Chondrocyte (in vitro differentiated cells): Measurements from ENCODE around the gene PLAC9. TPM values are rescaled to one million over a fixed set of nuclear protein-coding genes. Genes with fewer than 3 reads are reported as not detected.

Experiments
- DNase-seq: peaks from one replicate; pipeline ENCODE4 v3.0.0; 2021; ENCODE audit warnings: mixed read lengths, low spot score
- H3K27ac Mint-ChIP-seq: one replicate; pipeline ENCODE4 v1.8.0; 2021; ENCODE audit warnings: mild to moderate bottlenecking, moderate library complexity, mixed read lengths; ENCODE audit not compliant: unreplicated experiment
- H3K27me3 Mint-ChIP-seq: 2 replicates; pipeline ENCODE4 v1.8.0; 2021; ENCODE audit warnings: low read depth, mixed read lengths
- H3K36me3 Mint-ChIP-seq: 2 replicates; pipeline ENCODE4 v1.8.0; 2021; ENCODE audit warnings: low read depth, mixed read lengths
- H3K4me1 Mint-ChIP-seq: 2 replicates; pipeline ENCODE4 v1.8.0; 2021; ENCODE audit warnings: low read depth, mild to moderate bottlenecking, mixed read lengths
- H3K4me3 Mint-ChIP-seq: one replicate; pipeline ENCODE4 v1.8.0; 2021; ENCODE audit warnings: mild to moderate bottlenecking, moderate library complexity, mixed read lengths; ENCODE audit not compliant: unreplicated experiment
- H3K9me3 Mint-ChIP-seq: 2 replicates; pipeline ENCODE4 v1.8.0; 2021; ENCODE audit warnings: low read depth, mixed read lengths
- CTCF ChIP-seq: fragments of 200-600 bp; sonication (generic); IDR thresholded peaks from 2 replicates; pipeline ENCODE4 v1.5.0; 2021; ENCODE audit warnings: antibody characterized with exemption, mild to moderate bottlenecking, moderate library complexity
- total RNA-seq: library from RNA; stranded (reverse); gene quantifications from 3 replicates; pipeline ENCODE4 v1.2.1, GENCODE V29; 2021

Gene PLAC9
- total RNA-seq, 1 donor from 2014 or later: 193 TPM

GRCh38 chr10:80177781-80178636, 45.5 kb downstream of the PLAC9 start:
- H3K27ac Mint-ChIP-seq: peak overlapping the region; percentile 39
- peaks cover 1% of the 10 kb centered on the region for H3K36me3 Mint-ChIP-seq
- H3K4me3 Mint-ChIP-seq: no peak overlapping the region
- no peak for TF ChIP-seq CTCF
- peaks cover 17% of the 10 kb centered on the region for H3K4me1 Mint-ChIP-seq
- DNase-seq: no peak
- H3K9me3 Mint-ChIP-seq: no peaks in the 10 kb centered on the region
- H3K27me3 Mint-ChIP-seq: no peaks in the 10 kb centered on the region

DNA sequence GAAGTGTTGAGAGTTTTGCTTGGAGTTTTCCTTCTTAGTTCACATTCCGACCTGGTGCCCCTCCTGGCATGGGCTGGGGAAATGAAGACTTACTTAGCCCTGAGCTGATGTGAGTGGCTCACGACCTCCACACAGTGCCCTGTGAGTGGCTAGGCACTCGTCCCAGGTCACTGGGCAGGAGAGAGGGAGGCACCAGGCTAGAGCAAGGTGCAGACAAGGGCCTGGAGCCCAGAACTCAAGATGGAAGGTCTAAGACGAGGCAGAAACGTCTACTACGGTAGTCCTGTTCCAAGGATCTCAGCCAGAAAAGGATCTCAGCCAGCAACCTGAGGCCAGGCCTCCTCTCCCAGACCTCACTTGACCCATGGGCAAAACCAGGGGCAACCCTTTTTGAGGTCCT, 50.5 kb downstream of the PLAC9 start:
- Mint-ChIP-seq H3K4me3 (no peak overlapping the region), H3K9me3 (no peaks in the 10 kb centered on the region), H3K27me3 (no peaks in the 10 kb centered on the region), H3K4me1 (peaks cover 28% of the 10 kb centered on the region), H3K27ac (no peak overlapping the region), H3K36me3 (peaks cover 1% of the 10 kb centered on the region)
- no peak for TF ChIP-seq CTCF
- DNase-seq: peak; percentile 44

- no peak overlapping the region for H3K4me3 Mint-ChIP-seq
- H3K9me3 Mint-ChIP-seq: no peaks in the 10 kb centered on the region
- H3K27me3 Mint-ChIP-seq: no peaks in the 10 kb centered on the region
- no peak overlapping the region for H3K27ac Mint-ChIP-seq
- H3K36me3 Mint-ChIP-seq: peaks cover 1% of the 10 kb centered on the region
- DNase-seq: peak; percentile 60
- peaks cover 25% of the 10 kb centered on the region for H3K4me1 Mint-ChIP-seq
- TF ChIP-seq CTCF: no peak
Measured at GRCh38 chr10:80183436-80183835, 50.9 kb downstream of the PLAC9 start.

DNA sequence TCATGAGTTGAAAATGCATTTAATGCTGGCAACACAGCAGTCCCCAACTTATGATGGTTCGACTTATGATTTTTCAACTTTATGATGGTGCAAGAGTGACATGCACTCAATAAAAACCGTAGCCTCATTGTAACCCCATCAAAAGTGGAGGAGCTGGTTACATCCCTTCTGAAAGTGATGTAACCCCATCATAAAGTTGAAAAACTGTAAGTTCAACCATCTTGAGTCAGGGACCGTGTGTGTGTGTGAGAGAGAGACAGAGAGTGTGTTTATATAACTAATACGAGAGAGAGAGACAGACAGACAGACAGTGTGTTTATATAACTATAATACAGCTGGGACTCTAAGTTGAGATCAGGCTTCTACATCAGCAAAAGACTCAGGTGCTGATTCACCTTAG, 51.8 kb downstream of the PLAC9 start:
- TF ChIP-seq CTCF: no peak
- H3K9me3 Mint-ChIP-seq: no peaks in the 10 kb centered on the region
- no peaks in the 10 kb centered on the region for H3K27me3 Mint-ChIP-seq
- no peak for DNase-seq
- peak overlapping the region; percentile 64 for H3K27ac Mint-ChIP-seq
- no peak overlapping the region for H3K4me3 Mint-ChIP-seq
- H3K36me3 Mint-ChIP-seq: peaks cover 1% of the 10 kb centered on the region
- peaks cover 20% of the 10 kb centered on the region for H3K4me1 Mint-ChIP-seq

DNA sequence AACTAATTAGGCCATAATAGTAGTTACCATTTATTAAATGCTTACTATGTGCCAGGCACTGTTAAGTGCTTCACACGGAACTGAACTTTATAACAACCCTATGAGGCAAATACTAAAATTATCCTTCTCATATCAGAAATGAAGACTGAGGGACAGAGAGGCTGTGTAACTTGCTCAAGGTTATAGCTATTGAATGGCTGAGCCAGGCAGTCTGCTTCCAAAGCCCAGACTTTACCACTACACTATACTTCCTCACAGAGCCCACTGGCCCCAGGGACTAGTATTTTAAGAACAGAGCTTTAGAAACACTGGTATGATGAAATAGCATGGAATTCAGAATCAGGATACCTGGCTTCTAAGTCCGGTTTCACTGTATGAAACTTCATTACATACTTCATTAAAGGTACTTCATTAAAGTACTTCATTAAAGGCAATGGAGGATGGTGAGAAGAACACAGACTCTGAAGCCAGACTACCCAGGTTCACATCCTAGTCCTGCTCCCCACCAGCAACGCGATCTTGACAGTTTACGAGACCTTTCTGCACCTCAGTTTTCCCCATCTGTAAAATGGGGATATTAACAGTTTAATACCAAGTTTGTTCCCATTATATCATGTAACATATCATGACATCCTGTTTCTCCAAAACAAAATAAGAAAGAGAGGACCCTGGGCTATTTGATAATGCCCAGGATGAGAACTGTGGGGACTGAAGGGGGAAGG, 53.2 kb downstream of the PLAC9 start:
- Mint-ChIP-seq H3K27me3 (no peaks in the 10 kb centered on the region), H3K36me3 (peaks cover 1% of the 10 kb centered on the region), H3K9me3 (no peaks in the 10 kb centered on the region), H3K4me1 (peaks cover 20% of the 10 kb centered on the region), H3K27ac (peak overlapping the region; percentile 53), H3K4me3 (no peak overlapping the region)
- TF ChIP-seq CTCF: no peak
- DNase-seq: no peak
